Breast epithelium (tissue), 4 donors: ENCODE data around the gene VPS9D1. TPM values are rescaled to one million over a fixed set of nuclear protein-coding genes. Genes with fewer than 3 reads are reported as not detected.
"Not testable (repeated sequence)": the region's sequence is repeated elsewhere in the genome, so short reads cannot be mapped to it uniquely, and the experiment has no call there.

Source experiments
- DNase-seq, 2 donors: peaks; one replicate each; pipeline ENCODE4 v3.0.0-alpha.2; 2019; ENCODE audit warnings: low spot score in 2 of 2
- H3K27ac ChIP-seq, 2 donors: fragments of 200-600 bp; sonication (generic) in 1 of 2; one replicate each; pipeline ENCODE4 v1.5.1; 2016 to 2019; ENCODE audit warnings: mild to moderate bottlenecking in 1 of 2
- H3K27me3 ChIP-seq, 2 donors: fragments of 200-600 bp; sonication (generic) in 1 of 2; one replicate each; pipeline versions ENCODE4 v1.5.1 to v1.6.0; 2017 to 2019; ENCODE audit warnings: control low read depth in 1 of 2, mild to moderate bottlenecking in 1 of 2
- H3K36me3 ChIP-seq: fragments of 200-600 bp; one replicate; pipeline ENCODE4 v1.5.1; 2019
- H3K4me1 ChIP-seq, 2 donors: fragments of 200-600 bp; sonication (generic); one replicate each; pipeline ENCODE4 v1.5.1; 2016 to 2019; ENCODE audit warnings: control low read depth in 1 of 2
- H3K4me3 ChIP-seq, 3 donors: fragments of 200-600 bp; sonication (generic); 1 replicate in 2 of 3; 2 replicates in 1 of 3; pipeline ENCODE4 v1.5.1; 2016 to 2019; ENCODE audit warnings: mild to moderate bottlenecking in 3 of 3, moderate library complexity in 2 of 3
- H3K9me3 ChIP-seq, 2 donors: fragments of 200-600 bp; sonication (generic) in 1 of 2; one replicate each; pipeline ENCODE4 v1.5.1; 2016 to 2019; ENCODE audit warnings: control low read depth in 1 of 2
- CTCF ChIP-seq, 3 donors: fragments of 450-650 bp; IDR thresholded peaks; one replicate each; pipeline ENCODE4 v1.5.1; 2016 to 2017; ENCODE audit warnings: antibody characterized with exemption in 3 of 3, mild to moderate bottlenecking in 3 of 3, moderate library complexity in 3 of 3
- POLR2A ChIP-seq: fragments of 450-650 bp; IDR thresholded peaks from one replicate; pipeline ENCODE4 v1.6.1; 2016; ENCODE audit warnings: antibody characterized with exemption, mild to moderate bottlenecking, moderate library complexity
- POLR2AphosphoS5 ChIP-seq, 3 donors: sonication (generic); formaldehyde crosslinking; IDR thresholded peaks; one replicate each; pipeline ENCODE4 v1.6.1; 2017; ENCODE audit warnings: antibody characterized with exemption in 3 of 3
- intact Hi-C: fragments of 100-400 bp; cut with DNase I; formaldehyde crosslinking; loops from one replicate; pipeline ENCODE4 v1.15.1; 2023; ENCODE audit warnings: low total_unique reads
- total RNA-seq, 3 donors: library from RNA; depleted of rRNA; stranded (reverse); fragments of >200 nt; gene quantifications; one replicate each; pipeline ENCODE4 v1.1.0, GENCODE V29; 2016

The VPS9D1 gene
- total RNA-seq, 3 donors from 2014 or later, result 4.8 to 6.6 (median 5.4) TPM

DNA sequence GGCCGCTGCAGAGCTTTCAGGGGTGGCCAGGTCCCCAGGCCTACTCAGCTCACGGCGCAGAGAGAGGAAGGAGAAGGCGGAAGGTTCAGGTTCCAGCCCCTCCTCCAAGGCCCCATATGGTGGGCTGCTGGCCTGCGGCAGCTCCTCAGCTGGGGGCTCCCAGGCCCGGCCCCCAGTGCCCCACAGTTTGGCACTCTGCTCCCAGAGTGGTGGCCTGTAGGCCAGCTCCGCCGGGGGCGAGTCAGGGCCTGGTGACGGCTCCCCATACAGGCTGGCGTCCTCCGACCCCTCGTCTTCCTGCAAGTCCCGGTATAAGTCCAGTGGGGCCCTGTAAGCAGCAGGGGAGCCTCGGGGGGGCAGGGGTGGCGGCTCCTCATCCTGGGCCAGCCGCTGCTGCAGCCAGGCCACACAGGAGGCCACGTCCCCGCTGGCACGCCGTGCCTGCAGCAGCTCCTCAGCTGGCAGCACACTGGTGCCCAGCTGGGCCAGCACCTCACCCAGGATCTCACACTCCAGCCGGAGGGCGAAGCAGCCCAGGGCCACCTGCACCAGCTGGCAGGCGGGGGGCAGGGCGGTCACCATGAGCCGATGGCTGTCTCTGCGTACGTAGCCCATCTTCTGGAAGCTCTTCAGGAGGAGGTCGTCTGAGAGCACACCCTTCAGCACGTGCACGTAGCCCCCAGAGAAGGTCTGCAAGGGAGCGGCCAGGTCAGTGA, 22.9 kb downstream of the VPS9D1 start:
- H3K27me3 ChIP-seq, result no peaks in the 10 kb centered on the region
- no peaks in the 10 kb centered on the region for H3K36me3 ChIP-seq
- H3K27ac ChIP-seq, result no peak overlapping the region
- H3K4me3 ChIP-seq, result no peak overlapping the region
- intact Hi-C loops, result no loop called here
- no peaks in the 10 kb centered on the region for H3K9me3 ChIP-seq
- no peak for DNase-seq
- no peaks in the 10 kb centered on the region for H3K4me1 ChIP-seq
- no peak for TF ChIP-seq POLR2AphosphoS5 (IDR thresholded peaks at IDR 0.05)
- TF ChIP-seq POLR2A, result no peak
- no peak for TF ChIP-seq CTCF (IDR thresholded peaks at IDR 0.05)

DNA sequence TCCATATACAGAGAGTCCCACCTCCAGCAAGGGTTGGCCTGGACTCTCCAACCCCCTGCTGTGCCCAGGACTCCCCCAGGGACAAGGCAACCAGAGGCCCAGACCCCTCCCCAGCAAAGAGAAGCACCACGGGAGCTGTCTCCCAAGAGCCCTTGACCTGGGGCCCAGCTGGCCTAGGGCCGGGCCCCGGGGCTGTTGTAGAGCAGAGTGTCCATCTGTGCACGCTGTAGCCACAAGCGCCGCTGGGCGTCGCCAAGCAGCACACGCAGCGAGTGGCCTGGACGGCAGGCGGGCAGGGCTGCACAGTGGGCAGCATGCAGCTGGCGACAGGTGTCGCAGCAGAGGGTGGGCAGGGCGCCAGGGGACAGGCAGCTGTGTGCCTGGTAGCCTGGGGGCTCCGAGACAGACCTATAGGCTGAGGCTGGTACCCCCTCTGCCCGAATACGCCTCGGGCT, 23.5 kb downstream of the VPS9D1 start:
- Histone ChIP-seq H3K27ac (no peak overlapping the region), H3K9me3 (no peaks in the 10 kb centered on the region), H3K36me3 (no peaks in the 10 kb centered on the region), H3K4me3 (no peak overlapping the region), H3K4me1 (no peaks in the 10 kb centered on the region), H3K27me3 (no peaks in the 10 kb centered on the region)
- TF ChIP-seq POLR2AphosphoS5 (IDR thresholded peaks at IDR 0.05) (no peak), CTCF (IDR thresholded peaks at IDR 0.05) (no peak), POLR2A (no peak)
- DNase-seq, result no peak
- intact Hi-C loops, result no loop called here

DNA sequence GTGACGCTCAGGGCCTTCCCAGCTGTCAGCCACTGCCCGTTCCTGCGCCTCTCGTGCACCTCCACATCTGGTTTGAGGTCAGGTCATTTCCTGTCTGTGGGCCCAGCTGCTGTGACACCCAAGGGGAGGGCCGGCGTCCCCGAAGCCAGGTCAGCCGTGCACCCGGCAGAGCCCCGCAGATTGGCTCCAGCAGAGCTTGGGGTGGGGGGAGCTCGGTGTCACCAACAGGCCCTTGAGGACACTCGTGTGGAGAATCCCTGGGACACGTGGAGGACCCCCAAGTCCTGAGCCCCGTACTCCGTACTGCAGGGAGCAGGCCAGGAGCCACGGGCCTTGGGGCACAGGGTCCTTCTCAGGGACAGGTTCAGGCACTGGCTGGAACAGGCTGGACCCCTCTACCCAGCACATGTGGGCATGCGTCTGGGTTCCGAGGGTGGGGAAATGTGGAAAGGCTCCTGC, 24.0 kb downstream of the VPS9D1 start:
- no peak overlapping the region for H3K4me3 ChIP-seq
- H3K36me3 ChIP-seq, result no peaks in the 10 kb centered on the region
- H3K27me3 ChIP-seq, result no peaks in the 10 kb centered on the region
- DNase-seq, result no peak
- intact Hi-C loops, result no loop called here
- no peak for TF ChIP-seq CTCF (IDR thresholded peaks at IDR 0.05)
- no peak for TF ChIP-seq POLR2AphosphoS5 (IDR thresholded peaks at IDR 0.05)
- TF ChIP-seq POLR2A, result no peak
- no peaks in the 10 kb centered on the region for H3K9me3 ChIP-seq
- no peaks in the 10 kb centered on the region for H3K4me1 ChIP-seq
- H3K27ac ChIP-seq, result no peak overlapping the region

DNA sequence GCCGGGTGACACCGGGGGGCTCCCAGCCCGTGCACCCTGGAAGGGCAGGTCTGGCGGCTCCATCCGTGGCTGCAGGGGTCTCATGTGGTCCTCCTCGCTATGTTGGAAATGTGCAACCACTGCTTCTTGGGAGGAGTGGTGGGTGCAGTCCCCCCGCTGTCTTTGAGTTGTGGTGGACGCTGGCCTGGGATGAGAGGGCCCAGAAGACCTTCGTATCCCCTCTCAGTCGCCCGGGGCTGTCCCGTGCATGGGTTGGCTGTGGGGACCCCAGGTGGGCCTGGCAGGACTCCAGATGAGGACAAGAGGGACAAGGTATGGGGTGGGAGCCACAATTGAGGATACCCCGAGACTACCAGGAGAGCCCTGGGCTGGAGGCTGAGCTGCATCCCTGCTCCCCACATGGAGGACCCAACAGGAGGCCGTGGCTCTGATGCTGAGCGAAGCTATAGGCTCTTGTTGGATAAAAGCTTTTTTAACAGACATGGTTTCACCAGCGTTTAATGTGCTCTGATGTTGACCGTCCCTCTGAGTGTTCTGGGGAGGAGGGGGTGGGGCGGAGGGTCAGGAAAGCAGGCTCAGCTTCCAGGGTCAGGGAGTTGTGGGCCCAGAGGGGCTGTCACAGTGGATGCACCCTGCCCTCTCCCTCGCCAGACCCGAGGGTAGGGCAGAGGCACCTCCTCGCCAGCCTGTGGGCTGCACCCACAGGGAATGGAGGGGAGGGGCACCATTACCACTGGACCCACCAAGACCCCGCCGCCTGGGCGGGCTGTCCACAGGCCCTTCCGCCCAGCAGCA, 24.6 kb downstream of the VPS9D1 start:
- no peaks in the 10 kb centered on the region for H3K4me1 ChIP-seq
- H3K9me3 ChIP-seq, result no peaks in the 10 kb centered on the region
- intact Hi-C loops, result no loop called here
- H3K36me3 ChIP-seq, result no peaks in the 10 kb centered on the region
- no peak overlapping the region for H3K4me3 ChIP-seq
- no peaks in the 10 kb centered on the region for H3K27me3 ChIP-seq
- no peak for DNase-seq
- TF ChIP-seq POLR2A (no peak), POLR2AphosphoS5 (IDR thresholded peaks at IDR 0.05) (no peak)
- H3K27ac ChIP-seq, result no peak overlapping the region

- H3K27ac ChIP-seq, result peak overlapping the region in 1 of 2 donors; percentile 7
- no peak for DNase-seq
- TF ChIP-seq POLR2AphosphoS5 (IDR thresholded peaks at IDR 0.05), result no peak
- no peaks in the 10 kb centered on the region for H3K36me3 ChIP-seq
- H3K4me3 ChIP-seq, result no peak overlapping the region
- no peaks in the 10 kb centered on the region for H3K27me3 ChIP-seq
- no peaks in the 10 kb centered on the region for H3K9me3 ChIP-seq
- H3K4me1 ChIP-seq, result no peaks in the 10 kb centered on the region
- intact Hi-C loops, result no loop called here
These were observed 25.4 kb downstream of the VPS9D1 start for GRCh38 chr16:89695086-89695874.

DNA sequence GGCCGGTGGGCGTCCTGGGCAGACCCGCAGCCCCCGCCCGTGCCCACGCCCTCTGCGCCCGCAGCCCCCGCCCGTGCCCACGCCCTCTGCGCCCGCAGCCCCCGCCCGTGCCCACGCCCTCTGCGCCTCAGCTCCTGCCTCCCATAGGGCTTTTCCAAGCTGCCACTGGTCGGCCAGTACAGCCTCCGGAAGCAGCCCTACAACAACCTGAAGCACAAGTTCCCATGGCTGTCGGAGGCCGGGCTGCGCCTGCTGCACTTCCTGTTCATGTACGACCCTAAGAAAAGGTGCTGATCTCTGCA, 26.0 kb downstream of the VPS9D1 start:
- H3K27ac ChIP-seq, result peak overlapping the region in 1 of 2 donors; percentile 7
- DNase-seq, H3K36me3 ChIP-seq, H3K4me3 ChIP-seq, intact Hi-C loops, H3K27me3 ChIP-seq, H3K4me1 ChIP-seq, H3K9me3 ChIP-seq: not testable (repeated sequence)
